HepG2 (cell line): ENCODE results near the gene TSPAN12. TPM values are rescaled to one million over a fixed set of nuclear protein-coding genes. Genes with fewer than 3 reads are reported as not detected.
A peak's percentile ranks its signal among the peaks of the same experiment; 100 is the strongest.

Experiments
- ATAC-seq: fragments of 200-7000 bp; cut with Tn5 transposase; 3 replicates; pipeline ENCODE4 v1.9.1; 2020; ENCODE audit warnings: mild to moderate bottlenecking, moderate library complexity
- BruUV-seq: library from RNA; stranded (reverse); fragments of 400-500 nt; replicated peaks from 2 replicates; lab custom pipeline; 2021; lab: Mats Ljungman, UMichigan
- CTCF ChIA-PET: fragments of 300-600 bp; formaldehyde crosslinking; extraction: SDS; loops from one replicate; lab custom pipeline; 2021; ENCODE audit warnings: low total read pairs, inconsistent platforms, low intra/inter-chr PET ratio; lab: Yijun Ruan, JAX
- POLR2A ChIA-PET: fragments of 350-600 bp; sonication (Branson Sonifier 250); formaldehyde crosslinking; loops from one replicate; lab custom pipeline; 2020; ENCODE audit warnings: antibody characterized with exemption, inconsistent platforms; lab: Yijun Ruan, JAX
- DNase-seq: peaks from one replicate; pipeline ENCODE4 v3.0.0-alpha.2; 2015; ENCODE audit warnings: low spot score
- FAIRE-seq: peaks from 3 replicates; lab custom pipeline; 2011; peaks lifted over from hg19 to GRCh38; lab: Jason Lieb, UNC
- H2AFZ ChIP-seq: one replicate; pipeline ENCODE4 v1.6.1; 2011; ENCODE audit warnings: low read length, inconsistent platforms
- H3K27ac ChIP-seq: fragments of 300-600 bp; 3 replicates; pipeline ENCODE4 v1.8.0; 2011; ENCODE audit warnings: mixed run types, mild to moderate bottlenecking, mixed read lengths, low read length, inconsistent platforms; ENCODE audit not compliant: insufficient read depth; ENCODE audit errors: extremely low read length
- H3K27me3 ChIP-seq, 2 experiments: fragments of 200-600 bp in 1 of 2; 2 replicates in 1 of 2; 3 replicates in 1 of 2; pipeline versions ENCODE4 v1.6.0 to v1.8.0; 2011; ENCODE audit warnings: low read length in 2 of 2, mild to moderate bottlenecking in 2 of 2, moderate library complexity in 2 of 2, inconsistent platforms in 1 of 2; ENCODE audit not compliant: insufficient read depth in 2 of 2, control insufficient read depth in 1 of 2
- H3K36me3 ChIP-seq, 2 experiments: fragments of 200-600 bp in 1 of 2; replicated peaks in 1 of 2; 2 replicates in 1 of 2; 3 replicates in 1 of 2; pipeline versions ENCODE4 v1.5.1 to v1.8.0; 2011; ENCODE audit warnings: low read length in 2 of 2, inconsistent platforms in 1 of 2; ENCODE audit not compliant: insufficient read depth in 2 of 2, control insufficient read depth in 1 of 2
- H3K4me1 ChIP-seq: 2 replicates; pipeline ENCODE4 v1.5.1; 2012; ENCODE audit warnings: low read length, inconsistent platforms; ENCODE audit not compliant: insufficient read depth
- H3K4me2 ChIP-seq: 2 replicates; pipeline ENCODE4 v1.6.0; 2011; ENCODE audit warnings: low read depth, low read length, inconsistent platforms
- H3K4me3 ChIP-seq, 3 experiments: fragments of 200-600 bp in 1 of 3; sonication (generic), shearing (Covaris generic) in 1 of 3; replicated peaks in 1 of 3; 2 replicates each; pipeline ENCODE4 v1.5.1; 2011 to 2016; ENCODE audit warnings: low read length in 3 of 3, inconsistent platforms in 2 of 3, low read depth in 2 of 3, mild to moderate bottlenecking in 2 of 3, control low read depth in 1 of 3, mixed read lengths in 1 of 3; ENCODE audit not compliant: insufficient read depth in 1 of 3
- H3K79me2 ChIP-seq: one replicate; pipeline ENCODE4 v1.6.1; 2011; ENCODE audit warnings: low read length, inconsistent platforms; ENCODE audit not compliant: insufficient read depth
- H3K9ac ChIP-seq: 2 replicates; pipeline ENCODE4 v1.6.0; 2011; ENCODE audit warnings: mild to moderate bottlenecking, low read depth, low read length, inconsistent platforms; ENCODE audit not compliant: insufficient read depth
- H3K9me3 ChIP-seq: 2 replicates; pipeline ENCODE4 v1.5.1; 2012; ENCODE audit warnings: mild to moderate bottlenecking, low read length
- H4K20me1 ChIP-seq: 2 replicates; pipeline ENCODE4 v1.6.0; 2011; ENCODE audit warnings: inconsistent platforms, mild to moderate bottlenecking, low read length, moderate library complexity; ENCODE audit not compliant: insufficient read depth
- NFE2L2 ChIP-seq: fragments of 150-350 bp; IDR thresholded peaks from 2 replicates; pipeline ENCODE4 v1.6.1; 2014; ENCODE audit warnings: low read length
- SPEN ChIP-seq: sonication (generic); formaldehyde crosslinking; IDR thresholded peaks from 2 replicates; pipeline ENCODE4 v1.5.1; 2020; ENCODE audit warnings: low read depth, mild to moderate bottlenecking, missing genetic modification reagents
- WGBS: methylation state at CpG from one replicate; pipeline ENCODE4 v1.1.6; 2017; ENCODE audit warnings: low lambda C conversion rate; 5-methylcytosine and 5-hydroxymethylcytosine counted together
- in situ Hi-C: cut with HindIII; loops from 2 replicates; pipeline ENCODE4 v1.10.0; 2017; ENCODE audit warnings: low pct_unique_long_range_greater_than_20kb; ENCODE audit not compliant: extremely low pct_ligation_motif_present
- intact Hi-C: fragments of 100-400 bp; cut with micrococcal nuclease; formaldehyde crosslinking; loops from one replicate; pipeline ENCODE4 v1.10.0; 2022; ENCODE audit not compliant: unreplicated experiment
- polyA plus RNA-seq, 8 experiments: library from polyadenylated mRNA; depleted of rRNA in 3 of 8; stranded (reverse) in 7 of 8; unstranded in 1 of 8; fragments of >200 nt; fragmentation: Illumina TruSeq in 4 of 8; extraction: Trizol in 4 of 8; gene quantifications; 2 replicates each; pipeline versions ENCODE4 v1.2.1 to v1.2.3, GENCODE V29; 2011 to 2016; ENCODE audit warnings: low read depth in 4 of 8, missing spikeins in 1 of 8, mixed read lengths in 1 of 8; ENCODE audit not compliant: insufficient read depth in 1 of 8
- total RNA-seq, 5 experiments: library from RNA; depleted of rRNA; stranded (reverse); fragments of >200 nt; fragmentation: Illumina TruSeq; extraction: Trizol; gene quantifications; 2 replicates each; pipeline ENCODE4 v1.2.3, GENCODE V29; 2016; ENCODE audit warnings: low read depth in 1 of 5

Gene TSPAN12
- total and polyA plus RNA-seq, 2 of the 13 experiments (the other 11 are each of a cell fraction or from before 2014, with no cell fraction given) = 0.48 to 0.95 TPM

DNA sequence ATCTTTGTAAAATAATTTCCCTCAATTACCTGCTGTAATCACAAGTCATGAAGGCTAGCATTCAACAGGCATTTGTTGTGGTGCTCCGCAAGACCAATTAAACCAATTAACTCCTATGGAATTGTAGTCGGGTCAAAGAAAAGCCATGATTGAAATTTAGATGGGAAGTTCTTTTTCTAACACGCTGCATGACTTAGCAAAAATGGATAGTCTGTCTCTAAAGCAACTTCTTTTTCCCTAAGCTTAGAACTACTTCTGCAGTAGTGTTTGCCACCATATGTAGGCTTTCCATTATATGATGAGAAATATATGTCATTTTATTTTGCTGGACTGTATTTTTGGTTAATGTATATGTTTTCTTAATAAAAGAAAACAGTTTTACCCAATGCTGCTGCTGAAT is 119.1 kb downstream of the TSPAN12 start:
- Histone ChIP-seq H3K9me3 (no peaks in the 10 kb centered on the region), H3K4me1 (no peaks in the 10 kb centered on the region), H3K79me2 (no peaks in the 10 kb centered on the region), H3K27me3 (no peaks in the 10 kb centered on the region), H3K4me2 (no peak overlapping the region), H3K27ac (no peak overlapping the region), H4K20me1 (no peaks in the 10 kb centered on the region), H3K36me3 (no peaks in the 10 kb centered on the region), H2AFZ (no peak overlapping the region), H3K4me3 (no peak overlapping the region), H3K9ac (no peak overlapping the region)
- no TSS peak for BruUV-seq
- FAIRE-seq (no peak), DNase-seq (no peak), ATAC-seq (no peak)
- in situ Hi-C loops (no loop called here), intact Hi-C loops (no loop called here)
- CTCF ChIA-PET = no interaction called here
- 31% methylated on average over 3 of the region's 3 CpGs for WGBS
- POLR2A ChIA-PET = no interaction called here
- TF ChIP-seq SPEN (CRISPR knock-in tag) = no peak
- peak; percentile 54 for TF ChIP-seq NFE2L2
- TF ChIP-seq, all 625 proteins: peak for 1

Other genes starting within 250 kb of the TSPAN12 start
- 12.8 and 17.3 TPM in 2 replicates for gene ING3, start 92.6 kb upstream of the TSPAN12 start, total RNA-seq (2016; rRNA removed; fragmentation: Illumina TruSeq; extraction: Trizol)
- 4.8 and 6.9 TPM in 2 replicates for gene ING3, start 92.6 kb upstream of the TSPAN12 start, polyA plus RNA-seq (2011; rRNA removed)
- gene CPED1, start 130.6 kb upstream of the TSPAN12 start, total RNA-seq (2016; rRNA removed; fragmentation: Illumina TruSeq; extraction: Trizol) = 27.0 and 41.6 TPM in 2 replicates
- gene CPED1, start 130.6 kb upstream of the TSPAN12 start, polyA plus RNA-seq (2011; rRNA removed) = 8.1 and 11.5 TPM in 2 replicates